Right lobe of liver (tissue), 4 donors: Measurements from ENCODE around the gene SLC35D2.

Experiments used
- POLR2A ChIP-seq: fragments of 450-650 bp; IDR thresholded peaks from one replicate; pipeline ENCODE4 v1.6.1; 2017; ENCODE audit warnings: antibody characterized with exemption, mild to moderate bottlenecking
- TF ChIP-seq, protein P1 (sequence below), 4 donors: fragments of 200-600 bp in 3 of 4; fragments of 450-650 bp in 1 of 4; IDR thresholded peaks; one replicate each; pipeline versions ENCODE4 v1.5.1 to v1.8.0; 2016 to 2022; ENCODE audit warnings: antibody characterized with exemption in 4 of 4, mild to moderate bottlenecking in 2 of 4
- donor health status: DM: no; HTN: no; CAD: no.
- donor health status: DM: no; HTN: no; CAD: no.
- donor health status: DM: no; HTN: yes; CAD: no.

DNA sequence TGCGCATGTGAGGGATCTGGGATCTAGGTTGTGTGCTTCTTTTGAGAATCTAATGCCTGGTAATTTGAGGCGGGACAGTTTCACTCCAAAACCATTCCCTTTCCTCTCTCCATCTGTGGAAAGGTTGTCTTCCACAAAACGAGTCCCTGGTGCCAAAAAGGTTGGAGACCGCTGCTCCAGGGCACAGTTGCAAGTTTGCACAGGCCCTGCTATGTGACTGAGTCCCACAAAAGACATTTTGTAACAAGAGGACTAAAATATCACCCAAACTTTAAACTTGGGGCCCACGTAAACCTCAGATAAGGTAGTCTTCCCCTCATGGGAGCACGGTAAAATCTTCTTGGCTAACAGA is 40.5 kb upstream of the SLC35D2 start:
- TF ChIP-seq, protein P1, sequence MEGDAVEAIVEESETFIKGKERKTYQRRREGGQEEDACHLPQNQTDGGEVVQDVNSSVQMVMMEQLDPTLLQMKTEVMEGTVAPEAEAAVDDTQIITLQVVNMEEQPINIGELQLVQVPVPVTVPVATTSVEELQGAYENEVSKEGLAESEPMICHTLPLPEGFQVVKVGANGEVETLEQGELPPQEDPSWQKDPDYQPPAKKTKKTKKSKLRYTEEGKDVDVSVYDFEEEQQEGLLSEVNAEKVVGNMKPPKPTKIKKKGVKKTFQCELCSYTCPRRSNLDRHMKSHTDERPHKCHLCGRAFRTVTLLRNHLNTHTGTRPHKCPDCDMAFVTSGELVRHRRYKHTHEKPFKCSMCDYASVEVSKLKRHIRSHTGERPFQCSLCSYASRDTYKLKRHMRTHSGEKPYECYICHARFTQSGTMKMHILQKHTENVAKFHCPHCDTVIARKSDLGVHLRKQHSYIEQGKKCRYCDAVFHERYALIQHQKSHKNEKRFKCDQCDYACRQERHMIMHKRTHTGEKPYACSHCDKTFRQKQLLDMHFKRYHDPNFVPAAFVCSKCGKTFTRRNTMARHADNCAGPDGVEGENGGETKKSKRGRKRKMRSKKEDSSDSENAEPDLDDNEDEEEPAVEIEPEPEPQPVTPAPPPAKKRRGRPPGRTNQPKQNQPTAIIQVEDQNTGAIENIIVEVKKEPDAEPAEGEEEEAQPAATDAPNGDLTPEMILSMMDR (IDR thresholded peaks at IDR 0.05): no peak
- no peak for TF ChIP-seq POLR2A
